Suprapubic skin (tissue), 4 donors: ENCODE data around the gene PLA2G4B. TPM values are rescaled to one million over a fixed set of nuclear protein-coding genes. Genes with fewer than 3 reads are reported as not detected.

Source experiments
- DNase-seq, 2 donors: peaks; one replicate each; pipeline ENCODE4 v3.0.0-alpha.2; 2019; ENCODE audit warnings: low spot score in 2 of 2
- H3K27ac ChIP-seq: fragments of 200-600 bp; sonication (generic); one replicate; pipeline ENCODE4 v1.5.1; 2019
- H3K27me3 ChIP-seq: fragments of 200-600 bp; sonication (generic); one replicate; pipeline ENCODE4 v1.5.1; 2019
- H3K36me3 ChIP-seq: fragments of 200-600 bp; sonication (generic); one replicate; pipeline ENCODE4 v1.5.1; 2019
- H3K4me1 ChIP-seq: fragments of 200-600 bp; sonication (generic); one replicate; pipeline ENCODE4 v1.5.1; 2019
- H3K4me3 ChIP-seq: fragments of 200-600 bp; sonication (generic); one replicate; pipeline ENCODE4 v1.5.1; 2019; ENCODE audit warnings: mild to moderate bottlenecking
- H3K9me3 ChIP-seq: fragments of 200-600 bp; sonication (generic); one replicate; pipeline ENCODE4 v1.5.1; 2019
- CTCF ChIP-seq, 2 donors: fragments of 200-600 bp in 1 of 2; fragments of 450-650 bp in 1 of 2; sonication (generic) in 1 of 2; IDR thresholded peaks; one replicate each; pipeline ENCODE4 v1.5.1; 2016 to 2019; ENCODE audit warnings: antibody characterized with exemption in 2 of 2, mild to moderate bottlenecking in 1 of 2, moderate library complexity in 1 of 2
- EP300 ChIP-seq: sonication (generic); formaldehyde crosslinking; IDR thresholded peaks from one replicate; pipeline ENCODE4 v1.6.1; 2017; ENCODE audit warnings: antibody characterized with exemption
- POLR2A ChIP-seq, 2 donors: fragments of 450-650 bp; IDR thresholded peaks; one replicate each; pipeline ENCODE4 v1.6.1; 2017; ENCODE audit warnings: antibody characterized with exemption in 2 of 2, mild to moderate bottlenecking in 2 of 2, moderate library complexity in 2 of 2
- POLR2AphosphoS5 ChIP-seq, 3 donors: sonication (generic); formaldehyde crosslinking; IDR thresholded peaks; one replicate each; pipeline ENCODE4 v1.6.1; 2017; ENCODE audit warnings: antibody characterized with exemption in 3 of 3
- WGBS: methylation state at CpG from one replicate; pipeline ENCODE4 v1.1.5; 2018; 5-methylcytosine and 5-hydroxymethylcytosine counted together
- total RNA-seq, 4 donors: library from RNA; depleted of rRNA; stranded (reverse); fragments of >200 nt; gene quantifications; one replicate each; pipeline ENCODE4 v1.1.0, GENCODE V29; 2016

The PLA2G4B gene
- total RNA-seq, 4 donors from 2014 or later, result 59.7 to 195 (median 73.7) TPM

- Histone ChIP-seq H3K4me1 (peaks cover 11% of the 10 kb centered on the region), H3K36me3 (no peaks in the 10 kb centered on the region), H3K9me3 (no peaks in the 10 kb centered on the region), H3K27me3 (no peaks in the 10 kb centered on the region), H3K4me3 (no peak overlapping the region), H3K27ac (no peak overlapping the region)
- WGBS, result 91% methylated on average over 1 of the region's 7 CpGs
- DNase-seq, result no peak
- TF ChIP-seq POLR2AphosphoS5 (IDR thresholded peaks at IDR 0.05) (no peak), EP300 (no peak), POLR2A (IDR thresholded peaks at IDR 0.05) (no peak), CTCF (IDR thresholded peaks at IDR 0.05) (no peak)
These were observed 50.1 kb downstream of the PLA2G4B start for GRCh38 chr15:41888662-41889253.

GRCh38 chr15:41890050-41890690 is 51.5 kb downstream of the PLA2G4B start:
- Histone ChIP-seq H3K4me1 (peaks cover 25% of the 10 kb centered on the region), H3K27me3 (no peaks in the 10 kb centered on the region), H3K4me3 (no peak overlapping the region), H3K27ac (no peak overlapping the region), H3K36me3 (no peaks in the 10 kb centered on the region), H3K9me3 (no peaks in the 10 kb centered on the region)
- TF ChIP-seq POLR2AphosphoS5 (IDR thresholded peaks at IDR 0.05) (no peak), POLR2A (IDR thresholded peaks at IDR 0.05) (no peak), CTCF (IDR thresholded peaks at IDR 0.05) (no peak), EP300 (no peak)
- 20% methylated on average over 1 of the region's 6 CpGs for whole genome bisulfite sequencing
- DNase-seq, result peak in 1 of 2 donors; percentile 70

- Histone ChIP-seq H3K27ac (no peak overlapping the region), H3K4me3 (no peak overlapping the region), H3K36me3 (no peaks in the 10 kb centered on the region), H3K4me1 (peaks cover 26% of the 10 kb centered on the region), H3K27me3 (no peaks in the 10 kb centered on the region), H3K9me3 (no peaks in the 10 kb centered on the region)
- no peak for DNase-seq
- 94% methylated on average over 6 of the region's 6 CpGs for WGBS
- TF ChIP-seq EP300, result no peak
- no peak for TF ChIP-seq POLR2A (IDR thresholded peaks at IDR 0.05)
- no peak for TF ChIP-seq CTCF (IDR thresholded peaks at IDR 0.05)
- TF ChIP-seq POLR2AphosphoS5 (IDR thresholded peaks at IDR 0.05), result no peak
These were observed 52.6 kb downstream of the PLA2G4B start for GRCh38 chr15:41891226-41891625.

GRCh38 chr15:41891946-41892345 is 53.3 kb downstream of the PLA2G4B start:
- Histone ChIP-seq H3K27me3 (no peaks in the 10 kb centered on the region), H3K36me3 (no peaks in the 10 kb centered on the region), H3K4me3 (no peak overlapping the region), H3K9me3 (no peaks in the 10 kb centered on the region), H3K27ac (no peak overlapping the region), H3K4me1 (peaks cover 26% of the 10 kb centered on the region)
- 88% methylated on average over 3 of the region's 3 CpGs for WGBS
- no peak for DNase-seq
- TF ChIP-seq CTCF (IDR thresholded peaks at IDR 0.05) (no peak), EP300 (no peak), POLR2AphosphoS5 (IDR thresholded peaks at IDR 0.05) (no peak), POLR2A (IDR thresholded peaks at IDR 0.05) (no peak)

- Histone ChIP-seq H3K4me3 (no peak overlapping the region), H3K36me3 (peaks cover 5% of the 10 kb centered on the region), H3K4me1 (peaks cover 26% of the 10 kb centered on the region), H3K9me3 (no peaks in the 10 kb centered on the region), H3K27ac (no peak overlapping the region), H3K27me3 (no peaks in the 10 kb centered on the region)
- peak; percentile 66 to 76 for DNase-seq
- 73% methylated on average over 9 of the region's 22 CpGs for WGBS
- TF ChIP-seq POLR2AphosphoS5 (IDR thresholded peaks at IDR 0.05) (no peak), POLR2A (IDR thresholded peaks at IDR 0.05) (no peak), CTCF (IDR thresholded peaks at IDR 0.05) (no peak), EP300 (no peak)
These were observed 54.2 kb downstream of the PLA2G4B start for GRCh38 chr15:41892621-41893421.
